NCI-H146 treated with DMSO at 0.1 percent for 48 hours (cell line): ENCODE measurements around the gene ATP2C2.

Experiments
- DNase-seq: peaks from one replicate; lab custom pipeline; 2025; ENCODE audit not compliant: unreplicated experiment; lab: John Stamatoyannopoulos, UW

ATP2C2 gene

DNA sequence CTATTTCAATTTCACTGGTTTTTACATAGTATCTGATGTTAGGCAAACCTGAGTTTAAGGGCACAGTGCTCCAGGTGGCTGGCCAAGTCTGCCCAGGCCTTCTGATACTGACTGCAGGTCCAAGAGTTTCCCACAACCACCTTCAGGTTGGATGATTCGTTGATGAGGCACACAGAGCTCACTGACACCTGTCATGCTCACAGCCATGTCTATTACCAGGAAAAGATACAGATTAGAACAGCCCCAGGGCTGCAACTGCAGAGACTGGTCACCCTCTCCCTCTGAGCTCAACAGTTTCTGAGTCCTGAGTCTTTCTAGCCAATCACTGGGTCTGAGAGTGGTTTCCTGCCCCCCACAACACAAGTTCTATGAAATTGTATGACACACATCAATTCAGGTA lies 98.9 kb downstream of the ATP2C2 start:
- no peak for DNase-seq

DNA sequence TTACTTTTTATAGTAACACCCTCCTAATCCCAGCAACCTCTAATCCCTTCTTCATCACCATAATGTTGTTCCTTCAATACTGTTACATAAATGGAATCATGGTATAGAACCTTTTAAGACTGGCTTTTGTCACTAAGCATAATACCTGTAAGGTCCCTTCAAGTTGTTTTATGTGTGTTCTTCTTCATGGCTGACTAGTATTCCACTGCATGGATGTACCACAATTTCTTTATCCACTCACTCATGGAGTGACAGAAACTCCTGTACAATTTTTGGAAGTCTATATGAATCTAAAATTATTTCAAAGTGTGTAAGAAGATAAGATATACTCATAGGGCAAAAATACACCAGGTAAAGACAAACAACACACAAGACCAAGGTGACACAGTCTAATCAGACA lies 99.4 kb downstream of the ATP2C2 start:
- DNase-seq = no peak

DNA sequence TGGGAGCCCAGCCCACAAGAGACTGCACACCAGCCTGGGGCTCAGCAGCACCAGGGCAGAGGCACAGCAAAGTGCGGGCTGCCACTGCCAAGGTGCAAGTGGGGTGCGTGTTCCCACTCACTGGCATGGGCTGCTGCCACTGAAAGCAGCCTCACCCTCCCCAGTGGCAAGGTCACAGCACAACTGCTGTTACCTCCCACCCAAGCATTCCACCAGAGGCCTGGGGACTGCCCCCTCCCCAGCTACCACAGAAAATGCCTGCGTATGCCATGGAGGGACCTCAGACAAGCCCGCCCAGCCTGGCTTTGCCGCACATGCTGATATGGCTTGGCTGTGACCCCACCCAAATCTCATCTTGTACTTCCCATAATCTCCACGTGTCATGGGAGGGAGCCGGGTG lies 103.0 kb downstream of the ATP2C2 start:
- no peak for DNase-seq

DNA sequence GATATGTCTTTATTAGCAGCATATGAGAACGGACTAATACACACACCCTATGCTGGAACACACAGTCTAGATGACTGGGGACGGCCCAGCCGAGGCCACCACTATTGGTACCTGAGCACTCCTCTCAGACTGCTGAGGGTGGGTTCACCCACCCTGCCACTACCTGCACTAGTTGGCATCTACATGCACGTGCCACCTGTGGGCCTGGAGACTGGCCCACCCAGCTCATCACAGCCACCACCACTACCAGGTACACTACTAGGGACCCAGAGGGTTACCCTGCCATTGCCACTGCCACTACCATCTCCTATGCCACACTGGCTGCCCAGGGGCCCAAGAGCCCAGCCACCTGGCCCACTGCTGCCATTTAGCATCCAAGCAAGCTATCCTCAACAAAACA lies 103.6 kb downstream of the ATP2C2 start:
- DNase-seq = no peak

DNA sequence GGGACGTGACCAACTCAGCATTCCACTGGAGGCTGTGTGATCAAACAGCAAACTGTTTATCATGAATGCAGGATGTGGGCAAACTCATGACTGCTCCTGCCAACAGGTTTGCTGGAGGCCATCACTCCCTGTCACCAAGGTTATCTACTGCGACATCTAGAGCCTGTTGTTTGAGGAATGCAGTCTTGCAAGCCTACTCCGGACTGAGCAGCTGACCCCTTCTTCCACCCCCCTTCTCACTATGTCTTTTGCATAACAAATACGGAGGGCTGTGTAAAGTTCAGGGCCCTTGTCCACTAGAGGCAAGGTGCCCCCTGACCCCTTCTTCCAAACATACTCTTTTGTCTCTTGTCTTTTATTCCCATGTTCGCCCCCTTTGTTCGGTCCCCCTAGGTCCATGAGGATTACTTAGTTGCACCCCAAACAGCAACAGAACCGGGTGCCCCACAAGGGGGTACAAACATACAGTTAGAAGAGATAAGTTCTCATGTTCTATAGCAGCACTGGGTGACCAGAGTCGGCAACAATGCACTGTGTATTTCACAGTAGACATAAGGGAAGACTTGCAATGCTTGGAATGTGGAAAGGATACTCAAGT lies 107.4 kb downstream of the ATP2C2 start:
- no peak for DNase-seq

DNA sequence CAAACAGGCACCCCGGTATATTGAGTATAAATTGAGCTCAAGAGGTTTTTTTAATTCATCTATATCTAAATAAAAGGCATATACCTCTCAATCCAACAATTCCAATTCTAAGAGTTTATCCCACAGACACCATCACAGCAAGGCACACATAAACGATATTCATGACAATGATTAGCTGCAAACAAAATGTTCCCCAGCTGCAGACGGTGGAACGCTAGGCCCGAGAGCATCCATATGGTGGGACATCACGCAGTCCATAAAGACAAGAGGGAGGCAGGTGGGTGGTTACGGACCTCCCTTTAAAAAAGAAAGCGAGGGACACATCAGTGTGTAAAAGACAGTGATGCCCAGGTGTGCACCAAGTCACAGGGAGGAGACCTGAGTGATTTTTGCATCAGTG lies 108.1 kb downstream of the ATP2C2 start:
- no peak for DNase-seq

DNA sequence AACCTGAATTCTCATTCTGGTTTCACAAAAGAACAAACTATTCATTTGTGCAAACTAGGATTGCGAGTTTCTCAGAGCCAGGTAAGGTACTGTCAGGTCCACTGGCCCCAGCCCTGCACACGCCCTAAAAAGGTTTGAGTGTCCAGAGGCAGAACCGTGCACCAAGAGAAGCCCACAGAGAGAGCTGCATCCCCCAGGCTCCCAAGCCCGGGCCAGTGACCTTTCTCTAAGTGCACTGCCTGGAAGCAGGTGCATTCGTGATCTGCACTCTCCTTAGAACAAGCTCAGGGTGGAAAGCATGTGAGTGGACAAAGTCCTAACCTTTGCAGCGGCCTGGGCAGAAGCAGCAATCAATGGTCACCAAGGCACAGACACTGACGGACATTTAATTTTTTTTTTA lies 109.3 kb downstream of the ATP2C2 start:
- DNase-seq = no peak

DNA sequence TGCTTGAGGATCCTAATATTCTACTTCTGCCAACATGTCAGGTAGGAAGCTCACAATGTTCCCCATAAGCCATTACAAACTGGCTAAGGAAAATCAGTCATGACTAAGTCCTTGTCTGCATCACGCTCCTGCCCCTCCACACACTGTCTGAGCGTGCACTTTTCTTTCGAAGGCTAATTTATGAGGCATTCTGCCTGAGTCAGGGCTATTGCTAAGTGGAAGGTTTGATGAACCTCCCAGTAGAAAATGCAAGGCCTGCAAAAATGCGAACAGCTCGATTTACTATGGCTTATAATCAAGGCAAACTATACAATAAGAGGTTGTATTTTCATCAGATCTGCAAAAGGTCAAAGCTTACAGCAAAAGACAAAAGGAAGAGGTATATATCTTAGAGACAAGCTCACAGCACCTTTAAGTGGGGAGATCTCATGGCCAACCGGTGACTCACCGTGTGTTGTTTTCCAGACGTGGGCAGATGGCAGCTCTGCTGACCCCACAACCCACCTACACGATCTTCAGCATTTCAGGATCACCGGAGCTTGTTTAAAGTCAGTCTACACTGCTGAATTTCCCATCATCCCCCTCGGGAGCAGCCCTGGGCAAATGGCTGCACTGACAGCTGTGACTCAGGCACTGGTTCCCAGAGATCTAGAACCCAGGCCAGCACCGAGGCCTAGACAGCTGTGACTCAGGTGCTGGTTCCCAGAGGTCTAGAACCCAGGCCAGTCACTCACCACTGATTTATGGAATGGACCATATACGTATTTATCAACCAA lies 110.0 kb downstream of the ATP2C2 start:
- no peak for DNase-seq

DNA sequence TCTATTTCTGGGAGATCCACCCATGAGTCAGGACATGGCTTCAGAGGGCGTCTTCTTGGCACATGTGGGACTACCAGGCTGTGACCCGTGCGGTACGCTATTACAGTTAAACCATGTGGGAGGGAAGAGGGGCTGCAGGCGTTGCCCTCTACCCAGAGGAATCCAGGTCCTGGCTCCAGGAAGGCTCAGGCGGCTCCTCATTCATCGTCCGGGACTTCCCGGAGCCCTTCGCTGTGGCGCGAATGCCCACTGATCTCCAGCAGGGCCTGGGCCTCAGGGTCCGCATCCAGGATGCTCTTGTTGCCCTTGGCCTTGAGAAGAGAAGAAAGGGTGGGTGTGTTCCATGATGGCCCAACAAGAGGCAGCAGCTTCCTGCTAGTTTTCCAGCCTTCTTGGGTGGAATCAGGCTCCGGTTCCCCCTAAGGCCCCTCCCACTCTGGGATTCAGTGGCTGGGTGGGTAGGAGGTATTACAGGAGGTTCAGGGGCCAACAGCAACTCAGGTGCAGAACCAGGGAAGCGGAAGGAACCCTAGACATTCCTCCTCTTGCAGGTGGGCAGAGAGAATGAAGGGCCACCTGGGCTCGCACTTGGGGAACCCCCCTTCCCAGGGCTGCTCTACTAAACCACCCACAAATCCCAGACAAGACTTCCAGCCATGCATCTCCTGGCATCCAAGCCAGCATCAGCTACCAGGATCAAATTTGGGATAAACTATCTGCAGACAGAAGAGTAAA lies 111.5 kb downstream of the ATP2C2 start:
- DNase-seq = no peak

DNA sequence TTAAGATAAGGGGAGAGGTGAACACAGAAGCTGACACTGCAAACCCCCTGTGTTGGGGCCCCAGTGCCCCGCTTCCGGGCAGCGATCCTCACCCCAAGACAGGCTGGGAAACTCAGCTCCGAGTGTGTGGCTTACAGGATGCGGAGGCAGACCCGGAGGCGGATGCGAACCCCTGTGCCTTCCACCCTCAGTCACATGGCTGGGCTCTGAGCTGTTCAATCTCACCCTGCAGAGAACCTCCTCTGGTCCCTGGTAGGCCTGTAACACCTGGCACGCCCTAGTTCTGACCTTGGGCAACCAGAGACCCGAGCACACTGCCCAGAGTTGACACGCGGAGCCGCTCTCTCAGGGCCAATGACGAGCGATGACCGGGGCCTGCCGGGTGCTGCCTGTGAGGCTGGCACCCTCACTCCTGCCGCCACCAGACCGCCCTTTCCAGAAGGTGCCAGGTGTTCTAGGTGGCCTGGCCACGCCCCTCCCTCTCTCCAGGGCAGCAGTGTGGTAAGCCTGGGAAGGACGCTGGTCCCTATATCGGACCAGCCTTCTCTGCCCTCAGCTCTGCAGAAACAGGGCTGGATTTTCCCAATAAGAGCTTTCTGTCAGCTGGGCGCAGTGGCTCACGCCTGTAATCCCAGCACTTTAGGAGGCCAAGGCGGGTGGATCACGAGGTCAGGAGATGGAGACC lies 112.9 kb downstream of the ATP2C2 start:
- DNase-seq = no peak

DNA sequence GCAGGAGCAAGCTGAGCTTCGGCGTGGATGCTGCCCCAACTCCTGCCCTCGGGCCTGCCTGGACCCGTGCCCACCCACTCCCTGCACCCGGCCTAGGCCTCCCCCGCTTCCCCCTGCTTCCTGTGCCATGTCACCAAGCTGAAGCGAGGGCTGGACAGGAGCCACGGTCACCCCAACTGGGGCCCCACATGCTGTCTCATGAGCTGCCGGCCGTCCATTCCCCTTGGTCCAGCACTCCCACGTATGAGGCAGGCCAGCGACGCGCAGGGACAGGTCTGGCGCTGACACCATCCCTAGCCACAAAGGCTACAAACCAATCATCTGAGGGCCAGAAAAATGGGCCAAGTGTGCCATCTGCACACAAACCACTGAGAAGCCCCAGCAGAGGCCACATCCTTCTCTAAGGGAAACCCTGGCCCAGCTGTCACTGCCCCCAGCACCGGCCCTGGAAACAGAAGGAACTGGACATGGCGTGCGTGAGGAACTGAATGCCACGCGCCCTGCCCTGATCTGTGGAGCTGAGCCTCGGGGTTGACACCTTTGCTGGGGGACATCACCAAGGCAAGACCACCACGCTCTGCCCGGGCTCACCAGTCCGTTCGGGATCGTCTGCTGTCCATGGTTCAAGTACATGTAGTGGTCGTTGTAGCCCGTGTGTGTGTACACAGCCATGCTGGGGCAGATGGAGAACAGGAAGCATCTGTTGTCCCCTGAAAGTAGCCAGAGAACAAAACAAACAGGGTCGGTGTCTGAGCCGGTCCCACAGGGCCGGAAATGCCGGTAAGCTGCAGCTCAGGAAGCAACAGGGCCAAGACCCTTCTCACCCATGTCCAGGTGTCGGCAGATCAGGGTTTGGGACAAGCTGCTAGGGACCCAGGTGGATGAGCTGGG lies 113.9 kb downstream of the ATP2C2 start:
- no peak for DNase-seq

DNA sequence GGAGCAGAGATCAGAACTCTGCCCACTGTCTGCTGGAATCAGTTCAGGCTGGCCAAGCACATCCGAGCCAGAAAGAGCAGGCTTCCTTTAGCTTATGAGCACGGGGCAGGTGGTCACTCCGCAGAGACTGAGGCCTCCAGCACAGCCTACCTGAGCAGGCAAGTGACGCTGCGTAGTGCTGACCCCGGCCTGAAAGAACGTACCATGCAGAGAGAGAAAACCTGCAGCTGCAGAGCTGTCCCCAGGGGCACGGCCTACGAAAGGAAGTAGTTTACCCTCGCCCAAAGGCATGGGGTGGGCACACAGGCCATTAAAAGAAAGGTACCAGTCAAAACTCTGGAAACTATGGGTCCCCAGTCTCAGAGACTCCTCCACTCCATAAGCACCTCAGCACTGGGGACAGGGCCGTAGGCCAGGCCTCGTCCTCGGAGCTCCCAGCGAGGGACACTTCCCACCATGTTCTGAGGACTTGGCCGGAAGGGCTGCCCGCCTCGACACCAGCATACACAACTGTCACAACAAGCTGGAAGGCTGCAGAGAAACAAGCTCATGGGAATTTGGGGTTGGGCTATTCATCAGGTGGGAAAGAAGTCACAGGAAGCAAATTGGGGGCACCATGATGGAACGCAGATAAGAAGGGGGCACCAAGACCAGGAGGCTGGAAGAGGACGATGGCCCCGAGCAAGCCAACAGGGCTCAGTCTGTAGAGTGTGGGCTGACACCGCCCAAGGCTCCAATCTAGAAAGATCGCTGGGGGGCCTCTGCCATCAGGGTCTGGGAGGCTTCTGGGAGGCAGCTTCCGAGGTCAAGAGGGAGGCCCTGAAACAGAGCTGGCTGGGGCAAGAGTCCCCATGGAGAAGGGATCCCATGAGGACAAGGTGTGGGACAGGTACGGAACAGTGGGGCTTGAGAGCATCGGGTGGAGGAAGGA lies 114.9 kb downstream of the ATP2C2 start:
- DNase-seq = no peak

DNA sequence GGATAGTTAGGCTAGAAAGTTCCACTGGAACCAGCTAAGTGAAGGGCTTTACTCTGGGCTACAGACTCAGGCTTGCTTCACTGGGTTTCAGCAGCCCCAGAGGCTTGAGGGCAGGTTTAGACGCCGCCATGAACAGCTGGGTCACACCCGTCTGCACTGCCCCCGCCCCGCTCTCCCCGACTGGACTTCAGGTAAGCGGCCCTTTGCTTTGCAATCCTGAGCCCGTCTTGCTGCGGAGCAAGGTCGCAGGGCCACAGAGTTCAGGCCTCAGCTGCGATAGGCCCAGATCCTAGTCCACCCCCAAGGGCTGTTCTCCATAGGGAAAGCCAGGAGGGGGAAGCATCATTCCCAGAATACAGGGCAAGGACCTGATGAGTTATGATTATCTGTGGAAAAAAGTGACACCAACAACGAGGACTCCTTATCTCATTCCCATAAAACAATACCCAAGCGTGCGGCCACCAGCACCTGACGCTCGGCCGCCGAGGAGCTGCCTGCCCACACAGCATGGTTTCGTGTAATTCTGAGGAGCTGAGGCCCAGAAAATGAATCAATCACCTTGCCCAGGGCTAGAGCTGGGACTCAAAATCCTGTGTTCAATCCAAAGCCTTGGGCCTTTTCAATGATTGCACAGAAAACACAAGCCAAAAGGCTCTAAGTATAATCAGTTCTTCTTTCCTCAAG lies 115.7 kb downstream of the ATP2C2 start:
- DNase-seq = no peak

DNA sequence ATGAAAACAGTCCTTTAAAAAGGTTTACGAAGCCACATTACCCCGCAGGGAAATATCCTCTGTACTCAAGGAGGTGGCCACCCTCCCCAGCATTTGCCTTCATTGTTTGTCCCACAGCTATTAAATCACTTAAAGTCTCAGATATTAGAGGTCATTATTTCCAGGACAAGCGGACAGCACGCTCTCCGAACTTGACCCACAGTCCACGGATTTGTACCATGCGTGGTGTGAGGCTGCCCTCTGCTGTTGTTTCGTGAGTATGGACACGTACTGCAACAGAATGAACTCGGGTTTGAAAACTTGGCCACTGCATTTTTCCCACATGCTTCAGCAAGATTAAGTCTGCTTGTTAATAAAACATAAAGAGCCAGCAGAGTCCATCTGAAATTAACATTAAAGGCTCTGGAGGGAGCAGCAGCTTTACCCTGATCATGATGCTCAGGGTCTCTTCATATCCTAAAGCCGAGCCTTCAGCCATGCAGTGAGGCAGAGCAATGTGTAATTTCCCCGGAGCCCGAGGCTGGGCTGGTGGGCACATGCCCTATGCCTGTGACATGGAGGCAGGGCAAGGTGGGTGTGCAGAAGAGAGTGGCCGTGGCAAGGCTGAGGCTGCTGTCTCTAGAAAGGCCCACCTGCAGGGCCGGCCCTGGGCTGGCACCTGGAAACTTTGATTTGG lies 116.4 kb downstream of the ATP2C2 start:
- no peak for DNase-seq

DNA sequence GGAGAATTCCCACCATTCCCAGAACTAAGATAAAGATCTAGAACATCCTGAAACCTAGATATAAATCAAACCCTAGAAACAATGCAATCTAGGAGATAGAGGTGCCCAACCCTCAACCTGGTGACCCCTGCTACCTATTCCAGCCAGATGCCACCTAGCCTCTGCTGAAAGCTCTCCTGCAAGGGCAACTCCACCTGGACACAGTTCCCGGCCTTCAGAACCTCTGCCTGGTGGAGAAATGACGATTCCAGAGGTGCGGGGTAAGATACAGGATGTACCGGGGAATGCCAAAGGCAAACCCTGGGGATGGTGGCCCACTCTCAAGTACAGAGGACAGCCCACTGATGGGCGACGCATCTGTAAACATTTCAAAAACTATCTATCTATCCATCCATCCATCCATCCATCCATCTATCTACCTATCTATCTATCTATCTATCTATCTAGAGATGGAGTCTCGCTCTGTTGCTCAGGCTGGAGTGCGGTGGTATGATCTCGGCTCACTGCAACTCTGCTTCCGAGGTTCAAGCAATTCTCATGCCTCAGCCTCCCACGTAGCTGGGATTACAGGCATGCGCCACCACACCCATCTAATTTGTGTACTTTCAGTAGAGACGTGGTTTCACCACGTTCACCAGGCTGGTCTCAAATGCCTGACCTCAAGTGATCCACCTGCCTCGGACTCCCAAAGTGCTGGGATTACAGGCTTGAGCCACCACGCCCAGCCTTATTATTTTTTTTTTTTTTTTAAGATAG lies 117.1 kb downstream of the ATP2C2 start:
- DNase-seq = no peak

DNA sequence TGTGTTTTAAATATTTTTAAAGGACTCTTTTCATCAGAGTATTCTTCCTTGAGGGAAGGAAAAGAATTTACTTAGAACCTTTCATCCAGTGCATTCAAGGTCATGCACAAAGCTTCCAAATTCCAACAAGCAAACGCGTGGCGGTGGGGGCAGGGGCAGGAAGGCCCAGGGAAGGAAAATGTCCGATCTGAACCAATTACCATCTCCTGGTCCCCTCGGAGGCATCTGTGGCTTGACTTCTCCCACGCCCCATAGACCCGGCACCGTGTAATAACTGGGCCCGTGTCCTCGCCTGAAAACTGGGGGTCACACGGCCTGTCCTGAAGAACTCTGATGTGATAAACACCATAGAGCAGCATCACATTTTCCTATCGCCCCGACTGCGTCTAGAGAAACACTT lies 117.8 kb downstream of the ATP2C2 start:
- DNase-seq = no peak

DNA sequence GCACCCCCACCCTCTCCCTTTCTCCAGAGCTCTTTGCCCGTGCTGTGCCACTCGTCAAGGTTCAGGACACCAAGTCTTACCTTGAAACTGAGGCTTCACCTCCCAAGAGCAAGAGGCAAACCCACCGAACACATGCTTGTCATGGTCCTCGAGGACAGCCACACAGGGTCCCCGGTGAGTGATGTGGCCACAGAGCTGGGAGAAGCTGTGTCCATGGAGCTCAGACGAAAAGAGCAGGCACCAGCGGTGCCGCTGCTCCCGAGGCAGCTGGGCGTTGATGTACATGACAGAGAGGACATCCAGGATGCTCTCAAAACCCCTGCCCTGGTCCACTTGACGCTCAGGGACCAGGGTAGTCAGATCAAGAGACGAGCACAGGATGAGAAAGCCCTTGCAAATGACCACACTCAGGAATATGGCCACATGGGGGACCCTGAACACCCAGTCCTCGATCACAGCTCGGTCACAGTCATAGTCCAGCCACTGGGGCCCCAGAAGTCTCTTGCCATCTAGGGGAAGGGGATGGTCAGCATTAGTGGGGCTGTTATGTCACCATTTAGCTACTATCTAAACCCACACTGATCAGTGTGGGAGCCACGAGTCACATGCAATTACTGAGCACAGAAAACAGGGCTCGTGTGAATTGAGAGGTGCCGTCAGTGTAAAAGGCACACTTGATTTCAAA lies 118.4 kb downstream of the ATP2C2 start:
- DNase-seq = no peak
